ENCODE data around the gene DGKB.

Gene DGKB

DNA sequence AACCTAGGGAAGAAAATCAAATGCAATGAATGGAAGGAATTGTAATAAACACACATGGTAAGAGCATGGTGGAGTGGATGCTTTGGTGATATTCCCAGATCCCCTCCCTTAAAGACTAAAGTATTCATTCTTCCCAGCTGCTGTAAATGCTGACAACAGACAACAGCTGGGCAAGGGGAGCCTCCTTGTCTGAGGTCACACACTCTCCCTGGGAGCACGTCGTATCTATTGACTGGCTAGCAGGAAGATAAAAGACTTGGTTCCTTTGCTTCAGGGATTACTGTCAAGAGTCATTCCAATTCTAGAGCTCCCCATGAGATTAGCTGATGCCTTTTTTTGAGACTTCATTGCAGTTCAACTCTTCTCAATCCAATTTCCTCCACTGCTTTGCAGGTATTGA lies 469.6 kb downstream of the DGKB start:
- no peak for DNase-seq

DNA sequence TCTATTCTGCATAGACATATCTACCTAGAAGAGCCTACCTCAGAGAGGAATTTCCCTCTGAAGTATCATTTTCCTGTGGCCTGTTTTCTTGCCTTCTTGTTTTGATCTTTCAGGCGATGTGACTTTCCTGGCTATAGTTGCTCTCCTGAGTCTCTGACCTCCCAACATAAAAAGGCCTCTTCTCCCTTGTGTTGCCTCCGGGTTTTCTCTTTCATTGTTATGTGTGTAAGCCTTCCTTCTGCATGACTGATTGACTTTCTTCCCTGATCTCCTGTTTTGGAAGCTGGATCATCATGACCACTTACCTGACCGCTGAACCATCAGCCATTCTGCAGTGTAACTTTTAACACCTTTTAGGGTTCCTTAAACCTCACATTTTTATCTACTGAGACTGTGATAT lies 471.6 kb downstream of the DGKB start:
- no peak for DNase-seq

DNA sequence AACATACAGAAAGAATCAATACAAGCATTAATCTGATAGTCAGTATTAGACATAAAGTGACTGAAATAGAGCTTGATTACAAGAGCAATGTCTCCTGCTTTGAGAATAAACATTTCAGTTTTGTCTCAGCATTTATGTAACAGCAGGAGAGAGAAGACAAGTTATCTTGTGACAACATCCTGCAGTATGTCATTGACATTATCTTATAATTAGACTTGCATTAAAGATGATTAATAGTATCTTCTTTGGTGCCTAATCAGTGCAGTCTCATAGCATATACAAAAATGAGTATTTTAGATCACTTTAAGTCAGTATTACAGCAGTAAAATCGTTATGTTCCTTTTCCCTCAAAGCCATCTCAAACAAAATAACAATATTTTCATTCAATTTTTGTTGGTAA lies 477.0 kb downstream of the DGKB start:
- no peak for DNase-seq

DNA sequence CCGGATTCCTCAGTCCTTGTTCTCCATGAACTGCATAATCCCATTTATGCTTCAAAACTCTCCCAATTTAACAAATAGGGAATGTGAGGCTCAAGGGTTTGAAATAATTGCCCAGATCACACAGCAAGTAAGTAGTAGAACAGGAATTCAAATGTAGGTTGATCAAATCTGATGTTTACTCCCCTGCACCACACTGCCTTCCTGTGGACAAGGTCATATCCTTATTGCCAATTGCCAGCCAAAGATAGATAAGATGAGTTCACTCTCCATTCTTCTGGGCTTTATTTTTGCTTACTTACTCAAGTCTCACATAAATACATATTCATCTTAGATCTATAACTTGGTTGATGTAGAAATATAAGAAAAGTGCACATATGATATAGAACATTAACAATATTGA lies 477.9 kb downstream of the DGKB start:
- no peak for DNase-seq

DNA sequence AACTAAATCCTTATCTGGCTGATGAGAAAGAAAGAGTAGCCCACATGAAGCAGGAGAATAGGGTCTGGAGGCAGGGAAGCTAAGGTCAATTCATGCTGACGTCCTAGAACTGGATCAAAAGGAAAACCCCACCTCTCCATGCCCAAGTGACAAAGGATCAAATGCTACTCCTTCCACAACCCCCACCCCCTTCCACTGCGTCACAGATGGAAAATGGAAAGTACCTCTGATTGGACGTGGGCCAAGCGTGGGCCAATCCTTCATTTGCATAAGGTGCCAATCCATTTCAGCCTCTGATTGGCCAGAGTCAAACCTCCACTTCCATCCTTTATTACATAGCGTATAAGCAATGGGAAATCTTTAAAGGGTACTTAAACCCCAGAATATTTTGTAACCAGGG lies 481.8 kb downstream of the DGKB start:
- DNase-seq, result no peak

DNA sequence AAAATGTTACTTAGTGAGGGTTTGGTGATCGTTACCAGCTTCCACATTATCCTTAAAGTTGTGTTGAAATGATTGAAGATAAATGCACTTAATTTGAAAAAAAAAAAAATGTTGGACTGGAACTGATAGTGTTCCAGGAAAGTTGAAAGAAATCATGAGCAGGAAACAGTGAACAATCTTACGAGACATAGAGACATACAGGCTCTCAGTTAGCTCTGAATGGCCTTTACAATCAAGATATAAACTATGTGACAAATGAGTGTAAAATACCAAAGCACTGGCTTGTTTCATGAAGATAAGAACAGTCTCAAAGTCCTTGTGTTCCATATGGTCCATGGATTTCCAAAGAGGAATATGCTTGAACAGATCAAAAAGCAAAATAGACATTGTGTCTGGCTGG lies 483.0 kb downstream of the DGKB start:
- DNase-seq, result no peak

DNA sequence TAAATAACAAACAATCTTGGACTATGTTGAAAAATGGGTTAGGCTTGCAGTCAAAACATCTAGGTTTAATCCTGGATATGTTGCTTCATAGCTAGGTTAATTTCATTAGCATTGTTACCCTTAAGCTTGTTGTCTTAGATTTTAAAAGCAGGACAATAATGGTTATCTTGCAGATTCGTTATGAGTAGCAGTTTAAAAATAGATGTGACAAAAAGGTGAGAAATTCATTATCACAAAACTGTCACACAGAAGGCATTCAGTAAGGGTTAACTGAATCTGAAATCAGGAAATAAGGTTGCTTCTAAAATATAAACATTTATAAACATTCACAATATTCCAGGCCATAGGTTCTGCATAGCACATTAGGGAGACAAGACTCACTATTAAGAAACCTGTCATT lies 483.9 kb downstream of the DGKB start:
- DNase-seq, result no peak

DNA sequence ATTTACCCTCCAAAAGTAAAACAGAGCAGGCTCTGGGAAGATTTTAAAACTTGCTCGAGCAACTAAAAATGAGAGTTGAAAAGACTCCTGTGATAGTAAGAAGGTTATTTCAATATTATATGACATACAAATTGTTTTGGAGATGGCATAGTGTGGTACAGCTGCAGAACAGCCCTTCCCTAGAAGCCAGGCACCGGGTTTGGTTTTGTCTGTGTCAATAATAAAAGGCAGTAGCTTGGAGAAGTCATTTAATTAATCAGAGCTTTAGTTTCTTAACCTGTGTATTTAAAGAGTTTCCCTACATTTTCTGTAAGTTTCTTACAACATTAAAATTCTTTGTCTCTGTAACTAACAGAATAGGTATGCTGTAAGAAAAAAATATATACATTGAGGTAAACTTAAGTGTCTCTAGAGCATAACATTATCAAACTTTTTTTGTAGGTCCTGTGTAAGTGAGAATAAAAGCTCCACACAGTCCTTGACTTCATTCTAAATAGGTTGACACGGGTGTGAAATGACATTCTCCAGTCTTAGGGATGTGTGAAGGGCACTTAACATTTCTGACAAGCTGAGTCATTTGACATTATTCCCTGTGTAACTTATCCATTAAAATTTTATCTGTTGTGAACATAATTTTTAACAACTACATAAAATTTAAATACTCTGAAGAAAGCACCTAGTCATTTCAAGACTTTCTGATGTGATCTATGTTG lies 488.1 kb downstream of the DGKB start:
- no peak for DNase-seq

DNA sequence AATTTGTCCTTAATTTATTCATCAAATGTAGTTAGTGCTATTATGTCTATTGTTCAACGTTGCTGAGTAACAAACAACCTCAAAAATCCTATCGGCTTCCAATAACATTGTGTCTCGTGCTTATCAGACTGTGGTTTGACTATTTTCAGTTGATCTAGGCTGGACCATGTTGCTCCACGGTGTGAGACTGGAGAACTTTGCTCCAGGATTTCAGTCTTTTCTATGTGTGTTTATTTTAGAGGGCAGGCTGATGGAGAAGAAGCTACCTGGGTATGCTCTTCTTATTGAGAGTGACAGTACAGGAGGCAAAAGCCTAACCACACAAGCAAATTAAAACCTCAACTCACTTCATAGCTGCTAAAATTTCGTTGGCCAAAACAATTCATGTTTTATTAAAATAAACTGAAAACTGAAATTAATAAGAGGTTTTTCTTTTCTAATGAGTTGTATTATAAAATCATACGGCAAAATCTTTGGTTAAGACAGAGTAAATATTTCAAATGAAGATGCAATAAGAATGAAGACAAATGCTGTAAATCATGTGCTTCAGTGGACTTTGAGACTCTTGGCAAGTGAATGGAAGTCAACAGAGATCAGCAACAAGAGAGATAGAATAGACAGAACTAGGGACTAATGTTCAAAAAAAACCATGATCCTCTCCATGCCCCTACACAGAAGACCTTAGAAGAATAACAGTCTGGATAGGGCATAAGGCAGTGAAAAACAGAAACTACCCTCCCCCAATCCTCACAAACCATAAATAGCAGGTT lies 495.1 kb downstream of the DGKB start:
- no peak for DNase-seq

DNA sequence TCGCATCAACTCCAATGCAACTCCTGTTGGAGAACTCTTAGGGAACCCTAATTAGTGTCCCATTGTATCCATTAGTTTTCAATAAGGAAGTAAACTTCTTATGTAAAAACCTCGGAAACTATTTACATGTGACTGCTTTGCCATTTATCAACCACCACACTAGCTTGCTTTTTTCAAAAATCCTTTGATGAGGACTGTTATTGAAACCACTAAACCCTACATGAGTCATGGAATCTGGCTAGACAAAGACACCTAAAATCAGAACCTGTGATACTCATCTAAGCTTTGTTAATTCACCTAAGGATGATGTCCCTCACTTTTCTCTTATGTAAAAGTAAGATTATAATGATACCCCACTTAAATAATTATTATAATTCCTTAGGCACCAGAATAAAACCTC lies 499.0 kb downstream of the DGKB start:
- DNase-seq, result no peak

DNA sequence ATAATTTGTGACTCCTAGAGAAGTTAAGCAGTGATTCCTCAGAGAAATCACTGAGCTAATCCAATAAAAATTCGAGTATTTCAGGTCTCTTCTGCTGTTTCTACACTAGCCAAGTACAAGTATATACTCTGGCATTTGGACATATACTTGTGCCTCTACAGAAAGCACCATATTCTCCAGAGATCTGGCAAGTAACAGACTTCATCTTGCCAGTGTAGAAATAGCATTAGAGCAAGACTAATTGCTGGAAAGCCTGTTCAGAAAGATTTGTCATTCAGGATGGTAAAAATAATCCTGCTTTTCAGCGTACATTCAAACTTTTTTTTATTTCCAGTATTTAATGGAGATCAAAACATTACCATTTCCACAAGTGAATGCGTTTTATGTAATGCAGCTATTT lies 502.3 kb downstream of the DGKB start:
- no peak for DNase-seq

DNA sequence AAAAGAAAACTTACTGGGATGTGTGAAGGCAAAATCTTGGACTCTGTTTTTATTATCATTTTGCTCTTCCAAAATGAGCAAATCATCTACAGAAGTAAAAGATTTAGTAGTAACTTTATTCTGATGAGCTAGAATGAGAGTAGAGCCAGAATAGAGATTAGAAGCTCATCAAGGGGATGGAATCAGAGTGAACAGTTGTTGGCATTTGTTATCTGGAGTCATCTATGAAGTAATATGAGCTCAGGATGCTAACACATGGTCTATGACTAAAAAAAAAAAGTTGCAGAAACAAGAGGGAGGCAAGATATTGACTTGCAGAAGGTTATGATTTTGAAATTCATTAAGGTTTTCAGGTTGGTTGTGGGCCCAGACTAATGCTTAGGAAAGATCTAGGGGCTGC lies 504.0 kb downstream of the DGKB start:
- DNase-seq, result no peak

DNA sequence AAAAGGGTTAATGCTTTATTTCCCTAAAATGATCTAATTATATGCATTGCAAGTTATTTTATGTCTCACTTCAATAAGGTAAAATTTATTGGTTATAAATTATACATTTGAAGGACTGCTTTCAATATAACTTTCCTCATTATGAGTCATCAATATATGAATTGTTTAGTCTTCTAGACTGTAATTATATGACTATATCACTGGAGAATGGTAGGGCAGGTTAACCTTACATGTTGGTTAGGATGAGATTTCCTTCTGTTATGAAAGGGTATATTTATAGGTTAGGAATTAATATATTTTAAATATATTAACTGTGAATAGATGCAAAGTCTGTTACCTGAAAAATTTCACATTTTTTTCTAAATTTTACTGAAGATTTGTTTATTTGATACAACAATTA lies 506.7 kb downstream of the DGKB start:
- DNase-seq, result no peak

DNA sequence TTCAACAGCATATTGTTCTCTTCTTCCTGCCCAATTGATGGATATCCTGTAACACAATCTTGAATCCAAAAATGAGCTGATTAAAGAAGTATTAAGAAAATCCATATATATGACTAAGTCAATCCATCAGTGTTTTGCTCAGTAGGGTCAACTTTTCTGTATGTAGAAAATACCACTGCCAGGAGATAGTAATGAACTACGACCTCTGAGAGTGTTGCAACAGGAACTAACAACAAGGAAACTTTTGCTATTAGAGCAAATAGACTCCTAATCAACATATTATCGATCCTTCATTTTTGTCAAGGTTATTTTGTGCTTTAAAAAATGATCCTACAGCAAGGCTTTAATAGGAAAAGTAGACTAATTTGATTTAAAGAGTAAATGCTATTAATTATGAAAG lies 507.8 kb downstream of the DGKB start:
- no peak for DNase-seq

DNA sequence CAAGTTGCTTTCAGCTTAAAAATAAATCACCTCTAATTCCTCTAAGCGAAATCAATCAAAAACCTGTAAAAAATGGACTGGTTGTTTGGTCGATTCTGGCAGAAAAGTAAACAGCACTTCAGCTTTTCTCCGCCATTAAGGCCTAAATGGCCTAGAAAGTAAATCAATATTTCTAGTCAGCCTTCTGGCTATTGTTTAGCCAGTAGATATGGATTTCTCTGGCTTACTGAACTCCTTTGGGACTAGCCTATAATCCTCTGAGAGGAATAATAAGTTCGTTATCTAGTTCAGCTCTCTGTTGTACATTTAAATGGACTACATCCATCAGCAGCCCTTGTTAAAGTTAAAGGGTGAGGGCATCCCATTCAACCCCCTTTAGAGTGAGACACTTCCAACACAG lies 513.0 kb downstream of the DGKB start:
- DNase-seq, result peak; percentile 99

DNA sequence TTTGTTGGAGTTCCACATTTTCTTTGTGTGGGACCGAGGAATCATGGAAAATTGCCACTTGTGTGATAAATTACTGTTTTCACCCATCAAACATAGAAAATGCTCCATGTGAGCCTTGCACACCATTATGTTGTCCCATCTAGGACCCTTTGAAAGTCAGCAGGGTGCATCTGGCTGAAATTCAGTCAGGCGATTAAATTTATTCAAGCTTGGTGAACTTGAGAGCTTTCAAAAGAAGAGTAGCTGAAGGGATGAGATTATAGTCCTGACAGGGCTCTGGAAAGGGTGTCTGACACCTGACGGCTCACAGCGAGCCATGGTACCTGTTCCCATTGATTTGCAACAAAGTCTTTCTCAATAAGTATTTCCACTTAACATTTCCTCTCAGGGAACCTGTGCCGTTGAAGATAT lies 513.4 kb downstream of the DGKB start:
- peak; percentile 99 for DNase-seq

DNA sequence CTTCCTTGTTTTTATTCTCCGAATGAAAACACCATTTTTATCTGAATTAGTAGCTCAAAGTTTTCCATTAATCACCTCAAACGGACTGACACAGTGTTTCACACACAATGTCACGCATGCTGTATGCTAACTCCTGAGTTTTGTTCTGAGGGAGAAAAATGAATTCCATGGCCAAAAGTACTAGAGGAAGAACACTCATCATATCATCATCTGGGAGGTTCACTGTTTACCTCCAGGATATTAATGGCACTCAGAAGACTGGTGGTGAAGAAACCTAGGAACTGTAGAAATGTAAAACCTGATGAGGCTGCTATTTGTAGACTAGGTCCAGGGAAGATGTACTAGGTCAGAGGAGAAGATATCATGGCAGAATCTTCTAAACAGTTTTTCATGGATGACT lies 517.5 kb downstream of the DGKB start:
- no peak for DNase-seq

DNA sequence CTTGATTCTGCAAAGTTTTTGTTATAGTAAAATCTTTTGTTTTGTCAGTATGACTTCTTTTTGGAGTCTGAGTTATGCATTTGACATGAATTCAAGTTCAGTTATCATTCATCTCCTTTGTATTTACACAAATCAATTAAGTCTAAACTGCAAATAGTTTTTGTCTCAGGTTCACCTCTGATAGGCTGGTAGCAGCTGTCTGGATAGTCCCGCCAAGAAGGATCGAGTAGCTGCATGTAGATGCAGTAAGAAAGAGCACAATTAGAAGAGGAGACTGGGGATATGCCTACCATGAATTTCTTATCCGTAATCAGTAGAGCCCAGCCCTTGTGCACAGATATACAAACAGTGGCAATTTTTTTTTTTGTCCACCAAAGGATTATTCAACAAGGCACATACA lies 520.6 kb downstream of the DGKB start:
- no peak for DNase-seq

DNA sequence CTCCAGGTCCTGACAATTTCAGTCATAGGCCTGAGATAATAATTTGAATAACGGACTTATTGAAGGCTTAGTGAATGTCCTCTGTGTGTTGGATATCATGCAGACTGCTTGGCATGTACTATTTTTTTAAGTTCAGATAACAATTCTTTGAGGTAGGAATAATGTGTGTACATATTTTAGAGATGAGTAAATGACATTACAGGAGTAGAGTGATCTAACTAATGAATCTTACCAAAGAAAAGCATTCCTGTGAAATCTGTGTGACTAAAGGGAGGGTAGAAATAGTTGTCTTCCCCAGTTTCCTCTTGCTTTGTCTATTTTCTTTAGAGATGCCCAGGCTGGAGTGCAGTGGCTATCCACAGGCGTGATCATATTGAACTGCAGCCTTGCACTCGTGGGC lies 521.2 kb downstream of the DGKB start:
- DNase-seq, result no peak

DNA sequence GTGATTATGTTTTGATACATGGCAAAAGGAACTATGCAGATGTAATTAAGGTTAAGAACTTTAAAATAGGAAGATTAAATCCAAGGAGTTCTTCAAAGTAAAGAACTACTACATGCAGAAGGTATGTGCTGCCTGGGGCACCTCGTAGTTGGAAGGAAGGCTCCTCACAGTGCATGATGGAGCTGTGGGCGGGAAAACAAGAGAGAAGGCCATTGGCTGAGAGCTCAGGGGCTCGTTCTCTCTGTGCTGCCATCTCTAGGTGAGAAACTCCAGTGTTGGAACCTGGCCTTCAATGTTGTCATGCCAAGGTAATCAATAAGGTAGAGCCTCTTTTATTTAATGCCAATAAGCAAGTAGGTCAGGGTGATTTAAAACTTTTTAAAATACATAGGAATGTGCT lies 521.7 kb downstream of the DGKB start:
- no peak for DNase-seq

DNA sequence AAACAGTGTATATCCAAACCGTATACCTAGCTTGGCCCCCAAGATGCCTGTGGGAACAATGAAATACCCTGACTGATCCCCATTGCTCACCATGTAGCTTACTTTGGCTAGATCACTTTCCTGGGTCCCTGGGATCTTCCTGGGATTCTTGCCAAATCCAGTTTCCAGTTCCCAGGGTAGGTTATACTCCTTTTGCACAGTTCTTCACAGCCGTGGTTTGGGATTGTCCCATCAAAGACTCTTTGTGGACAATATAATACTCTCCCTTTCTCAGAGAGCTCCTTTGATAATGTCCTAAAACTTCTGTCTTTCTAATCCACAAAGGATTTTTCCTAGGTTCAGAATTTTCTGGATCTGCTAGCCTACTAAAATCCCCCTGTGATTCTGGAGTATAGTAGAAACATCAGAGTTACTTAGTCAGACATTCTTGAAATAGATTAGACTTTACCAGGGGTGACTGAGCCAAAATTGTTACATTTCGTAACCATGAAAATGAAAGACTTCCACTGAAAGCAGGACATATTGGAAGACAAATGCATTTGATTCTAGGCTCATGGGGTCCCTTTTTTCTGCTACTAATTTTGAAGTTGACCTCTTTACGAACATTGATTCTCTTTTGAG lies 524.8 kb downstream of the DGKB start:
- no peak for DNase-seq

DNA sequence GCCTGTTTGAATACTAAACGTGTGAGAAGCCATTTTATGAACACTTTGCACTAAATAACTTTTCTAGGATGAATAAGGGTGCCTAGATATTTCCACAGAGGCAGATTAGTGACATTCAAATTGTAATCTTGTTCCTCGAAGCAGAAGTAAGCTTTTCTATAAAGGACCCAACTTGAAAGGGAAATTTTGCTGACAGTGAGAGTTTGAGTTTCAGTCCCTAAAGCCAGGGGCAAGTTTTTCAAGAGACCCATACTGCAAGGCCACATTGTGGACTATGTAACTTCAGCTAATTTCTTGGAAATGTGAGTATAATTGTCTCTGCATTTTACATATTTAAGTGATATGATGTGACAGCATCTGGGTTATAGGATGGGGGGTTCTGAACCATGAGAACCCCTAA lies 525.8 kb downstream of the DGKB start:
- DNase-seq, result no peak

DNA sequence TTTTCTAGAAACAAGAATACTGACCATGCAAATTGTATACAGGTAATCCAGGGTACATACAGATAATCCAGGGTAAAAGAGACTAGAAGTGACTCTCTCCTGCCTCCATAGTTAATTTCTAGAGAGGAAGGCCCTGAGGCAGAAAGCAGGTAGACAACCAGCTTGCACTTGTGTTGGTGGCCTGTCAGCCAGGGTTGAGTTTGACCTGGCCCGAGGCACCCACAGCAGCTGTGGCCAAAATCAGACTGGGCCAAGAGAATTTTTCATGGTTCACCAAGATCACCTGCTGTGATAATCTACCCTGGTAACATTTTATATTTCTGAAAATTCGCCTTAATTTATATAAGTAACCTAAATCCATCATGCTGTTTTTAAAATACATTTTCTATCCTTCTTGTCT lies 526.6 kb downstream of the DGKB start:
- no peak for DNase-seq

DNA sequence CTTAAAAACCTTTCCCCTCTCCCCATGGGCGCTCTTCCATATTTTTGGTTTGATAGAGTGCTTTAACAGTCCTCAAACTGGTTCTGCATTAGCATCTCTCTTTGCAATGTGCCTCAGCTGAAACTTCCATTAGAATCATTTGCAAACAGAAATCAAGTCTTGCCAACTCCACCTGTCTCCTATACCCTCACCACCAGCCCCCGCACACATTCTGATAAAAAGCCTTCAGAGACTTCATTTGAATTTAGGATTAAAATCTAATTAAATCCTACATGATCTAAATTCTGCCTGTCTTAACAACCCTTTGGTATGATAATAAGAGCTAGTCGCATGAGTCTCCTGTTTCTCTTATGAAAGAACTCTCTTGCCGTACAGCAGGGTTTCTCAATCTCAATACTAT lies 528.2 kb downstream of the DGKB start:
- DNase-seq, result no peak

DNA sequence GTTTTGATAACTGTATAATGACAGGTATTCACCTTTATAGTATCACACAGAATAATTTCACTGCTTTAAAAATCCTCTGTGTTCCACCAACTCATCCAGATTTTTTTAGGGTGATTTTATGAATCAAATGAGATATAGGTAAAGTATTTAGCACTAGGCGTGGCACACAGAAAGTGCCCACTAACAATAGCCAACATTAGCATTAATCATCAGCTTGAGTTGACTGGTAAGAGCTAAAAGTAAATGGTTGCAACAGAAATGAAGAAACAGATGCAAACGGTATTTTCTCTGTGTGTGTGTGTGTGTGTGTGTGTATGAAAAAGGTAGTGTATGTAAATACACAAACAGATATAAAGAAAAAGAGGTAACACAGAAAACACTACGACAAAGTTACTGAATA lies 534.3 kb downstream of the DGKB start:
- no peak for DNase-seq

All from NCI-H187 treated with DMSO at 0.1 percent for 48 hours (cell line).